ENCODE data around the gene C19orf18. TPM values are rescaled to one million over a fixed set of nuclear protein-coding genes. Genes with fewer than 3 reads are reported as not detected.

C19orf18 gene
- total and polyA plus RNA-seq, 2 donors (not counting 3 experiments of a cell fraction or from before 2014, with no cell fraction given), result 0.08 to 0.64 TPM

GRCh38 chr19:58021541-58022282, 47.4 kb upstream of the C19orf18 start:
- dilution Hi-C loops (cut with MboI; ENCODE audit: extremely low pct_ligation_motif_present, low sequenced_read_pairs), result no loop called here
- BruUV-seq (replicated peaks), result no TSS peak
- ChIA-PET POLR2A (no interaction called here), CTCF (no interaction called here)
- Histone ChIP-seq H3K4me2 (ENCODE audit: insufficient read depth, low read length) (no peak overlapping the region), H4K20me1 (replicated peaks; ENCODE audit: control insufficient read depth, extremely low read depth, insufficient read depth, low read length) (no peaks in the 10 kb centered on the region), H3K9ac (replicated peaks; ENCODE audit: extremely low read depth, insufficient read depth, low read length) (no peak overlapping the region), H3K79me2 (ENCODE audit: control insufficient read depth, insufficient read depth, low read length) (no peaks in the 10 kb centered on the region), H3K27ac (ENCODE audit: insufficient read depth, low read depth, low read length) (no peak overlapping the region), H2AFZ (ENCODE audit: low read depth, low read length) (no peak overlapping the region), H3K27me3 (ENCODE audit: control insufficient read depth in 2 of 2, insufficient read depth in 2 of 2, low read length in 2 of 2) (no peaks in the 10 kb centered on the region), H3K4me3 (replicated peaks in 1 of 3; ENCODE audit: insufficient read depth in 1 of 3, low read depth in 1 of 3, low read length in 3 of 3) (no peak overlapping the region), H3K4me1 (ENCODE audit: control insufficient read depth, extremely low read depth, insufficient read depth, low read length) (no peaks in the 10 kb centered on the region), H3K9me1 (replicated peaks; ENCODE audit: control insufficient read depth, extremely low read depth, insufficient read depth, low read length) (no peaks in the 10 kb centered on the region), H3K9me3 (replicated peaks; ENCODE audit: control insufficient read depth, insufficient read depth, low read length) (peaks cover 1% of the 10 kb centered on the region), H3K36me3 (ENCODE audit: control insufficient read depth in 2 of 2, extremely low read depth in 1 of 2, insufficient read depth in 2 of 2, low read length in 2 of 2) (no peaks in the 10 kb centered on the region)
- FAIRE-seq (no peak), DNase-seq (ENCODE audit: low read depth, low spot score) (peak; percentile 6)
- TF ChIP-seq MYC (IDR thresholded peaks at IDR 0.05; ENCODE audit: low read depth, low read length), result no peak
- TF ChIP-seq CTCF (IDR thresholded peaks at IDR 0.05; ENCODE audit: extremely low read depth in 1 of 2, insufficient read depth in 1 of 2, low read depth in 1 of 2, low read length in 2 of 2), result peak in 1 of 2 donors; percentile 12
- no peak for TF ChIP-seq EZH2 (IDR thresholded peaks at IDR 0.05; ENCODE audit: borderline replicate concordance, low read depth, low read length, severe bottlenecking)
- intact Hi-C loops (cut with micrococcal nuclease), result loop anchor here (2.0 kb wide), 1 partner anchor 133 kb away; no protein-coding TSS in a partner anchor

- DNase-seq (ENCODE audit: low read depth, low spot score) (no peak), FAIRE-seq (no peak)
- ChIA-PET CTCF (no interaction called here), POLR2A (no interaction called here)
- Histone ChIP-seq H3K9me1 (replicated peaks; ENCODE audit: control insufficient read depth, extremely low read depth, insufficient read depth, low read length) (no peaks in the 10 kb centered on the region), H2AFZ (ENCODE audit: low read depth, low read length) (no peak overlapping the region), H3K9ac (replicated peaks; ENCODE audit: extremely low read depth, insufficient read depth, low read length) (no peak overlapping the region), H3K9me3 (replicated peaks; ENCODE audit: control insufficient read depth, insufficient read depth, low read length) (peaks cover 1% of the 10 kb centered on the region), H3K4me2 (ENCODE audit: insufficient read depth, low read length) (no peak overlapping the region), H4K20me1 (replicated peaks; ENCODE audit: control insufficient read depth, extremely low read depth, insufficient read depth, low read length) (no peaks in the 10 kb centered on the region), H3K27me3 (ENCODE audit: control insufficient read depth in 2 of 2, insufficient read depth in 2 of 2, low read length in 2 of 2) (no peaks in the 10 kb centered on the region), H3K36me3 (ENCODE audit: control insufficient read depth in 2 of 2, extremely low read depth in 1 of 2, insufficient read depth in 2 of 2, low read length in 2 of 2) (no peaks in the 10 kb centered on the region), H3K4me3 (replicated peaks in 1 of 3; ENCODE audit: insufficient read depth in 1 of 3, low read depth in 1 of 3, low read length in 3 of 3) (no peak overlapping the region), H3K27ac (ENCODE audit: insufficient read depth, low read depth, low read length) (no peak overlapping the region), H3K79me2 (ENCODE audit: control insufficient read depth, insufficient read depth, low read length) (no peaks in the 10 kb centered on the region), H3K4me1 (ENCODE audit: control insufficient read depth, extremely low read depth, insufficient read depth, low read length) (no peaks in the 10 kb centered on the region)
- dilution Hi-C loops (cut with MboI; ENCODE audit: extremely low pct_ligation_motif_present, low sequenced_read_pairs) (no loop called here), intact Hi-C loops (cut with micrococcal nuclease) (no loop called here)
- no peak for TF ChIP-seq MAX (IDR thresholded peaks at IDR 0.05; ENCODE audit: insufficient read depth, insufficient read length)
- no peak for TF ChIP-seq GATA2 (IDR thresholded peaks at IDR 0.05; ENCODE audit: insufficient read depth, insufficient read length, low read depth, low read length)
- no peak for TF ChIP-seq CTCF (IDR thresholded peaks at IDR 0.05; ENCODE audit: extremely low read depth in 1 of 2, insufficient read depth in 1 of 2, low read depth in 1 of 2, low read length in 2 of 2)
- no peak for TF ChIP-seq MYC (IDR thresholded peaks at IDR 0.05; ENCODE audit: low read depth, low read length)
- TF ChIP-seq FOS (IDR thresholded peaks at IDR 0.05; ENCODE audit: borderline replicate concordance, insufficient read depth, low read length), result no peak
- no peak for TF ChIP-seq POLR2AphosphoS5 (IDR thresholded peaks at IDR 0.05; ENCODE audit: insufficient read depth, low read depth, low read length)
- no peak for TF ChIP-seq JUN (IDR thresholded peaks at IDR 0.05; ENCODE audit: borderline replicate concordance, insufficient read depth, insufficient read length, low read depth)
- TF ChIP-seq EZH2 (IDR thresholded peaks at IDR 0.05; ENCODE audit: borderline replicate concordance, low read depth, low read length, severe bottlenecking), result no peak
- no peak for TF ChIP-seq POLR2A (IDR thresholded peaks at IDR 0.05; ENCODE audit: low read depth, low read length)
- BruUV-seq (replicated peaks), result no TSS peak
These were observed 45.8 kb upstream of the C19orf18 start for GRCh38 chr19:58020129-58020528.

Measured in endothelial cell of umbilical vein (primary cell).